ENCODE data around the gene RAC2.
"Not testable (repeated sequence)": the region's sequence is repeated elsewhere in the genome, so short reads cannot be mapped to it uniquely, and the experiment has no call there.

Gene RAC2

GRCh38 chr22:37233371-37233750 lies 10.7 kb downstream of the RAC2 start:
- DNase-seq: not testable (repeated sequence)

GRCh38 chr22:37232140-37232998 lies 11.7 kb downstream of the RAC2 start:
- no peak for DNase-seq

- peak; percentile 63 for DNase-seq
Measured at GRCh38 chr22:37231406-37232139, 12.5 kb downstream of the RAC2 start.

- peak; percentile 44 for DNase-seq
Measured at GRCh38 chr22:37230673-37231405, 13.2 kb downstream of the RAC2 start.

- peak; percentile 92 for DNase-seq
Measured at GRCh38 chr22:37229805-37230672, 14.0 kb downstream of the RAC2 start.

GRCh38 chr22:37229012-37229804 lies 14.9 kb downstream of the RAC2 start:
- DNase-seq: peak; percentile 44

GRCh38 chr22:37228106-37229011 lies 15.7 kb downstream of the RAC2 start:
- DNase-seq: peak; percentile 51

GRCh38 chr22:37226514-37226913 lies 17.6 kb downstream of the RAC2 start:
- DNase-seq: no peak

GRCh38 chr22:37226087-37226486 lies 18.0 kb downstream of the RAC2 start:
- no peak for DNase-seq

- no peak for DNase-seq
Measured at GRCh38 chr22:37225481-37225880, 18.6 kb downstream of the RAC2 start.

GRCh38 chr22:37224757-37225420 lies 19.2 kb downstream of the RAC2 start:
- DNase-seq: no peak

- no peak for DNase-seq
Measured at GRCh38 chr22:37223965-37224551, 20.0 kb downstream of the RAC2 start.

GRCh38 chr22:37222440-37222971 lies 21.6 kb downstream of the RAC2 start:
- DNase-seq: peak; percentile 61

GRCh38 chr22:37221424-37222333 lies 22.4 kb downstream of the RAC2 start:
- DNase-seq: no peak

GRCh38 chr22:37220543-37220981 lies 23.5 kb downstream of the RAC2 start:
- no peak for DNase-seq

- no peak for DNase-seq
Measured at GRCh38 chr22:37219533-37219932, 24.5 kb downstream of the RAC2 start.

- DNase-seq: peak; percentile 71
Measured at GRCh38 chr22:37218771-37219411, 25.2 kb downstream of the RAC2 start.

- DNase-seq: no peak
Measured at GRCh38 chr22:37218399-37218770, 25.7 kb downstream of the RAC2 start.

Measured in activated gamma-delta T cell treated with Interleukin-2 at 50 U/mL for 16 hours (primary cell).